Fibroblast of lung (primary cell): ENCODE measurements around the gene COL8A2. TPM values are rescaled to one million over a fixed set of nuclear protein-coding genes. Genes with fewer than 3 reads are reported as not detected.

Source experiments
- DNase-seq, 2 donors: peaks; one replicate each; pipeline versions ENCODE4 v3.0.0 to v3.0.0-alpha.2; 2010; ENCODE audit warnings: low read depth in 2 of 2
- H2AFZ ChIP-seq: 2 replicates; pipeline ENCODE4 v1.5.1; 2012; ENCODE audit warnings: low read length, control low read depth, inconsistent platforms
- H3K27ac ChIP-seq: 2 replicates; pipeline ENCODE4 v1.5.1; 2011; ENCODE audit warnings: low read length, control low read depth; ENCODE audit not compliant: insufficient read depth
- H3K27me3 ChIP-seq: 2 replicates; pipeline ENCODE4 v1.5.1; 2011; ENCODE audit warnings: mild to moderate bottlenecking, low read length; ENCODE audit not compliant: control insufficient read depth, insufficient read depth
- H3K36me3 ChIP-seq: 2 replicates; pipeline ENCODE4 v1.5.1; 2011; ENCODE audit warnings: low read length; ENCODE audit not compliant: control insufficient read depth, insufficient read depth
- H3K4me1 ChIP-seq: 2 replicates; pipeline ENCODE4 v1.5.1; 2011; ENCODE audit warnings: low read length; ENCODE audit not compliant: control insufficient read depth, insufficient read depth; ENCODE audit errors: extremely low read depth
- H3K4me2 ChIP-seq: 2 replicates; pipeline ENCODE4 v1.5.1; 2011; ENCODE audit warnings: low read length, control low read depth; ENCODE audit not compliant: insufficient read depth; ENCODE audit errors: extremely low read depth
- H3K4me3 ChIP-seq, 4 experiments: fragments of 200-600 bp in 1 of 4; sonication (generic) in 1 of 4; replicated peaks in 1 of 4; 2 replicates each; pipeline ENCODE4 v1.5.1; 2011 to 2016; ENCODE audit warnings: low read length in 4 of 4, low read depth in 3 of 4, mild to moderate bottlenecking in 3 of 4, control low read depth in 2 of 4, inconsistent platforms in 1 of 4, mixed read lengths in 1 of 4; ENCODE audit not compliant: insufficient read depth in 1 of 4; ENCODE audit errors: control extremely low read depth in 1 of 4
- H3K79me2 ChIP-seq: 2 replicates; pipeline ENCODE4 v1.5.1; 2012; ENCODE audit warnings: mild to moderate bottlenecking, low read length, inconsistent platforms; ENCODE audit not compliant: control insufficient read depth, insufficient read depth
- H3K9ac ChIP-seq: 2 replicates; pipeline ENCODE4 v1.5.1; 2011; ENCODE audit warnings: mild to moderate bottlenecking, low read length, control low read depth; ENCODE audit not compliant: insufficient read depth
- H3K9me3 ChIP-seq: 2 replicates; pipeline ENCODE4 v1.5.1; 2012; ENCODE audit warnings: low read depth, low read length; ENCODE audit not compliant: control insufficient read depth, insufficient read depth
- H4K20me1 ChIP-seq: 2 replicates; pipeline ENCODE4 v1.5.1; 2011; ENCODE audit warnings: low read length; ENCODE audit not compliant: control insufficient read depth, insufficient read depth; ENCODE audit errors: extremely low read depth
- CTCF ChIP-seq, 2 donors: IDR thresholded peaks in 1 of 2; conservative IDR thresholded peaks in 1 of 2; 1 replicate in 1 of 2; 2 replicates in 1 of 2; pipeline ENCODE4 v1.5.1; 2011 to 2012; ENCODE audit warnings: low read length in 2 of 2, control low read depth in 1 of 2, inconsistent platforms in 1 of 2, low read depth in 1 of 2, mild to moderate bottlenecking in 1 of 2
- EZH2 ChIP-seq: IDR thresholded peaks from 2 replicates; pipeline ENCODE4 v1.5.1; 2012; ENCODE audit warnings: low read length, control low read depth, mild to moderate bottlenecking; ENCODE audit errors: missing control alignments
- polyA plus RNA-seq, 2 donors: library from polyadenylated mRNA; depleted of rRNA in 1 of 2; stranded (reverse) in 1 of 2; unstranded in 1 of 2; fragments of >200 nt; gene quantifications; 2 replicates each; pipeline ENCODE4 v1.2.1, GENCODE V29; 2011 to 2012; ENCODE audit warnings: missing spikeins in 1 of 2
- total RNA-seq: library from RNA; depleted of rRNA; stranded (reverse); fragments of >200 nt; gene quantifications from 2 replicates; pipeline ENCODE4 v1.2.1, GENCODE V29; 2014

Gene COL8A2
- total and polyA plus RNA-seq, 2 donors (not counting 1 experiment from before 2014, with no cell fraction given): 2.9 to 31.0 TPM

DNA sequence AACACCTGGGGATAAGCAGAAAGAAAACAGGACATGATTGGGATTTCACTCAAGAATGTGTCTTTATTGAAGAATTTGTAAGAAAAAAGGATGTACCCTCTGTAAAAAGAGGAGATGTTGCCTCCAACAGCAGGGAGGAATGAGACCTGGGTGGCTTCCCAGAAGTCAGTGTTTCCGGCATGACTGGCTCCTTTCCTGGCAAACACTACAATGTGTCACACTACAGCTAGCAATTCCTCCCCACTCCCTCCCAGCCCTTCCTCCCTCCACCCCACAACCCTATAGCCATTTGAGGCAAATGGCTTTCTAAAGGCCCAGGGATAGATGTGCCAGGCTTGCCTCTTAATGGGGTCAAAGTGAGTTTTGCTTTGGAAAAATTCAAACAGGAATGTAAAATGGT is 11.5 kb upstream of the COL8A2 start:
- peaks cover 16% of the 10 kb centered on the region for H3K79me2 ChIP-seq
- no peak overlapping the region for H2AFZ ChIP-seq
- peaks cover 28% of the 10 kb centered on the region for H3K4me1 ChIP-seq
- H4K20me1 ChIP-seq: no peaks in the 10 kb centered on the region
- H3K4me2 ChIP-seq: no peak overlapping the region
- no peak overlapping the region for H3K9ac ChIP-seq
- peak overlapping the region; percentile 84 for H3K27ac ChIP-seq
- no peaks in the 10 kb centered on the region for H3K9me3 ChIP-seq
- no peak overlapping the region for H3K4me3 ChIP-seq
- no peaks in the 10 kb centered on the region for H3K27me3 ChIP-seq
- DNase-seq: peak; percentile 80 to 94
- peaks cover 2% of the 10 kb centered on the region for H3K36me3 ChIP-seq
- TF ChIP-seq CTCF (conservative IDR thresholded peaks at IDR 0.05 in 1 of 2, IDR thresholded peaks at IDR 0.05 in 1 of 2; ENCODE audit: low read depth in 1 of 2, low read length in 2 of 2): no peak
- TF ChIP-seq EZH2: no peak

- H3K4me3 ChIP-seq: no peak overlapping the region
- no peaks in the 10 kb centered on the region for H3K27me3 ChIP-seq
- H3K27ac ChIP-seq: peak overlapping the region; percentile 84
- peaks cover 2% of the 10 kb centered on the region for H3K36me3 ChIP-seq
- no peak overlapping the region for H3K4me2 ChIP-seq
- peaks cover 11% of the 10 kb centered on the region for H3K79me2 ChIP-seq
- H3K9me3 ChIP-seq: no peaks in the 10 kb centered on the region
- H4K20me1 ChIP-seq: no peaks in the 10 kb centered on the region
- TF ChIP-seq EZH2: no peak
- no peak overlapping the region for H2AFZ ChIP-seq
- peaks cover 28% of the 10 kb centered on the region for H3K4me1 ChIP-seq
- H3K9ac ChIP-seq: no peak overlapping the region
- DNase-seq: no peak
Observed at GRCh38 chr1:36135796-36136195, 10.8 kb upstream of the COL8A2 start.

DNA sequence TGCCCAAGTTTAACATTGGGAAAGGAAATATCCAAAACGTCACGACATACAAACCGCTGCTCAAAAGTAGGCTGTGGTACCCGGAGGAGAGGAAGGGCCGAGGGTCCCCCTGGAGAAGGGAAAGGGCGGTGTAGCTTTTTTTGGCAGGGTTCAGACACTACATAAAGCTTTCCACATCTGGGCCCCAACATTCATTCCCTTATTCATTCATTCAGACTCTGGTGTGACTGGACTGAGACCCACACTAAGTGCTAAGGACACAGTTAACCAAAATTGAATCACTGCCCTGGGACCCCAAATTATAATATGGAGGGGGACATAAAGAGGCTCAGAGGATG is 10.3 kb upstream of the COL8A2 start:
- Histone ChIP-seq H4K20me1 (no peaks in the 10 kb centered on the region), H3K9me3 (no peaks in the 10 kb centered on the region), H3K36me3 (peaks cover 2% of the 10 kb centered on the region), H3K27me3 (no peaks in the 10 kb centered on the region), H3K79me2 (peaks cover 9% of the 10 kb centered on the region), H3K9ac (no peak overlapping the region), H3K27ac (peak overlapping the region; percentile 84), H2AFZ (no peak overlapping the region), H3K4me3 (no peak overlapping the region), H3K4me1 (peaks cover 26% of the 10 kb centered on the region), H3K4me2 (no peak overlapping the region)
- TF ChIP-seq CTCF (conservative IDR thresholded peaks at IDR 0.05 in 1 of 2, IDR thresholded peaks at IDR 0.05 in 1 of 2; ENCODE audit: low read depth in 1 of 2, low read length in 2 of 2) (no peak), EZH2 (no peak)
- DNase-seq: no peak
